ENCODE data around the gene VWA7.

DNA sequence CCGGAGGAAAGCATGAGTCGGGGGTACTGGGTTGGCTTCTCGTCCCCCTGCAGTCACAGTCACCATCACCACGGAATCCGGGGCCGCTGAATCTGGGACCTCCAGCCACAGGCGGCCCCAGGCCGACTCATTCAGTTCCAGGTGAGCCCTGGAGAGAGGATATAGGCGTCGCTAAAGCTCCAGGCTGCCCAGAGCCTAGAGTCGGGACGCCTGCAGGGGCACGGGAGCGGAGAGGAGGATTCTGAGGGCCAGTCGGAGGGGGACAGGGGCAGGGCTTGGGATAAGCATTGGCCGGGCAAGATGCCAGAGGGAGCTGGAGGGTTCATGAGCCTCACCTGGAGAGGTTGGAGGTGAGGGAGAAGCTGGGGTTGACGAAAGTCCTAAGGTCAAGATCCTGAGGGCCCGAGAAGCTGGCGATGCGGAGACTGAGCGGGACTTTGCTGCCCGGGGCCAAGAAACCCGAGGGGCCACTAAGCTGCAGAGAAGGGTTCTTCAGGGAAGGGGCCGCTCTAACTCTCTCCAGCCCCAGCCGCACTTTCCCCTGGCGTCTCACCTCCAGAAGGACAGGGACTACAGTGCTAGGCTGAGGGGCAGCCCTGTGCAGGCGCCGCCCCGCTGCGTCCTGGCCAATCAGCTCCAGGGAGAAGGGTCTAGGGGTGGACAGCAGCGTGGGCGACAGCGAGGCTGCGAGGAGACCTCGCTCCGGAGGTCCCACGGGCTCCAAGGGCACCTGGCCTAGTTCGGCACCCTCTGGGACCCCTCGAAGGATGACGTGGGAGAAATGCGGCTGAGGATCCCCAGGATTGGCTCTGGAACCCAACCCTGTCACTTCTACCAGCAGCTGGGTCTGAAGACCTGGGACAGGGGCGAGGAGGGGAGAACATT, 11.0 kb downstream of the VWA7 start:
- TF ChIP-seq CTCF (IDR thresholded peaks at IDR 0.05) = no peak
- no peak for TF ChIP-seq POLR2A (IDR thresholded peaks at IDR 0.05)
